ENCODE results near the gene NCKIPSD.
A peak's percentile ranks its signal among the peaks of the same experiment; 100 is the strongest.

The NCKIPSD gene

DNA sequence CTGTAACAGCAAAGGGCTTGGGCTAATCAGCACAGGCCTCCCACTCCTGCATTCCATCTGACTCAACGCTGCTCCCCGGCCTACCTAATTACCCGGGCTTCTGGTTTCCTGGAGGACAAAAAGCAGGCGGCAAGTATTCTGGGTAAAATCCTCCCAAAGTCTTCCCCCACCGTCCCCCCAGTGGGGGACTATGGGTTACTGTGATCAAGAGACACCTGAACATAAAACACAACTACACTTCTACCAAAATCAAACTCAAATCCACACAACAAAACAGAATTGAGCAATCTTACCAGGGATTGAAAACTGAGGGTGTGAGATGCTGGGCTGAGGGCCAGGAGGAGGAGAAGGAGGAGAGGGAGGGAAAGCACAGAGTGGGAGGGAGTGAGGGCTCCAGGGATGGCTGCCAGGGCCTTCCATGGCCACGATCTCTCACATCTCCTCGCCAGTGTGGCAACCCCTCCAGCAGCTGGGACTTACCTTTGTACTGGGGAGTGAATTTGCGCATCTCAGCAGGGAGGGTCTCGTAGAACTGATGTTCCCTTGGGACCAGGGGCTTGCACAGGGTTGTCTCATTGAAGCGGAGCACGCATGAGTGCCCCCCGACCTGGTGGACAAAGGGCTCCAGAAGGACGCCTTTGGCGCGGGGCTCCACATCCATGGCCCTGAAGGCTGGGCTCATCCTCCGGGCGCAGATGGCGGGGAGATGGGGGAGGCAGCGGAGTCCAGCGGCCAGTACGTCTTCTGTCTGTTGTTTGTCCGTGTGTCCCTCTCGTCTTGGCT lies 9.1 kb upstream of the NCKIPSD start (continued):
- TF ChIP-seq ZNF785 (tag by site-specific recombination; IDR thresholded peaks at IDR 0.05) (0 out of 2 replicates have a peak, but pooled peaks have one; percentile 35), ZFHX2 (tag by site-specific recombination; conservative IDR thresholded peaks at IDR 0.05) (peak; percentile 79), ZNF600 (tag by site-specific recombination; IDR thresholded peaks at IDR 0.05) (0 out of 2 replicates have a peak, but pooled peaks have one; percentile 38)
- TF ChIP-seq, protein P1, sequence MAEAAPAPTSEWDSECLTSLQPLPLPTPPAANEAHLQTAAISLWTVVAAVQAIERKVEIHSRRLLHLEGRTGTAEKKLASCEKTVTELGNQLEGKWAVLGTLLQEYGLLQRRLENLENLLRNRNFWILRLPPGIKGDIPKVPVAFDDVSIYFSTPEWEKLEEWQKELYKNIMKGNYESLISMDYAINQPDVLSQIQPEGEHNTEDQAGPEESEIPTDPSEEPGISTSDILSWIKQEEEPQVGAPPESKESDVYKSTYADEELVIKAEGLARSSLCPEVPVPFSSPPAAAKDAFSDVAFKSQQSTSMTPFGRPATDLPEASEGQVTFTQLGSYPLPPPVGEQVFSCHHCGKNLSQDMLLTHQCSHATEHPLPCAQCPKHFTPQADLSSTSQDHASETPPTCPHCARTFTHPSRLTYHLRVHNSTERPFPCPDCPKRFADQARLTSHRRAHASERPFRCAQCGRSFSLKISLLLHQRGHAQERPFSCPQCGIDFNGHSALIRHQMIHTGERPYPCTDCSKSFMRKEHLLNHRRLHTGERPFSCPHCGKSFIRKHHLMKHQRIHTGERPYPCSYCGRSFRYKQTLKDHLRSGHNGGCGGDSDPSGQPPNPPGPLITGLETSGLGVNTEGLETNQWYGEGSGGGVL (tag by site-specific recombination; IDR thresholded peaks at IDR 0.05) = peak; percentile 92
- TF ChIP-seq, protein P2, sequence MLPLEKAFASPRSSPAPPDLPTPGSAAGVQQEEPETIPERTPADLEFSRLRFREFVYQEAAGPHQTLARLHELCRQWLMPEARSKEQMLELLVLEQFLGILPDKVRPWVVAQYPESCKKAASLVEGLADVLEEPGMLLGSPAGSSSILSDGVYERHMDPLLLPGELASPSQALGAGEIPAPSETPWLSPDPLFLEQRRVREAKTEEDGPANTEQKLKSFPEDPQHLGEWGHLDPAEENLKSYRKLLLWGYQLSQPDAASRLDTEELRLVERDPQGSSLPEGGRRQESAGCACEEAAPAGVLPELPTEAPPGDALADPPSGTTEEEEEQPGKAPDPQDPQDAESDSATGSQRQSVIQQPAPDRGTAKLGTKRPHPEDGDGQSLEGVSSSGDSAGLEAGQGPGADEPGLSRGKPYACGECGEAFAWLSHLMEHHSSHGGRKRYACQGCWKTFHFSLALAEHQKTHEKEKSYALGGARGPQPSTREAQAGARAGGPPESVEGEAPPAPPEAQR (tag by site-specific recombination; IDR thresholded peaks at IDR 0.05) = no peak

DNA sequence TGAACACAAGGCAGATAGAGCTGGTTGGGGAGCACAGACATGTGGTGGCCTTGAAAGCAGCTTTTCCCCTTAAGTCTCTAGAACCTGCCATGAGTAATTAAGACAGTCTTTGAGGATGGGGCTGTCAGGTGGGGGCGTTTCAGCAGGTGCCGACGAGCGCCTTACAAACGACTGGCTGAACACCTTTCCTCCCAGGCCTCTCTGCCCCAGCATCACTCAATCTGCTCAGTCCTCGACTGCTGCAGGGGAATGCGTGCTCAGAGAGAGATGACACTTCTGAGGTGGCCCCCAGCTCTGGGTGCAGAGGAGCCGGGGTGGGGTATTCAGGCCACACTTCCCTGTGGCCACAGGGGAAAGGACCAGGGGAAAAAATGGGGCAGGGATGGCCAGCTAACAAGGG lies 8.1 kb upstream of the NCKIPSD start:
- no peak overlapping the region for H3K27ac ChIP-seq (ENCODE audit: extremely low read depth, low read depth, low read length)
- H3K9me3 ChIP-seq (ENCODE audit: control insufficient read depth, insufficient read depth, low read depth, low read length) = no peaks in the 10 kb centered on the region
- POLR2A ChIA-PET = no interaction called here
- H3K36me3 ChIP-seq (ENCODE audit: control insufficient read depth in 2 of 2, insufficient read depth in 1 of 2, low read length in 2 of 2) = peaks cover 40 to 83% of the 10 kb centered on the region in 2 experiments
- no peak overlapping the region for H3K4me3 ChIP-seq (ENCODE audit: low read depth, low read length)
- TF ChIP-seq SETDB1 (IDR thresholded peaks at IDR 0.05; ENCODE audit: insufficient read length, low read length) = no peak
- no peak for TF ChIP-seq ZNF658 (tag by site-specific recombination; IDR thresholded peaks at IDR 0.05)
- TF ChIP-seq, protein P3, sequence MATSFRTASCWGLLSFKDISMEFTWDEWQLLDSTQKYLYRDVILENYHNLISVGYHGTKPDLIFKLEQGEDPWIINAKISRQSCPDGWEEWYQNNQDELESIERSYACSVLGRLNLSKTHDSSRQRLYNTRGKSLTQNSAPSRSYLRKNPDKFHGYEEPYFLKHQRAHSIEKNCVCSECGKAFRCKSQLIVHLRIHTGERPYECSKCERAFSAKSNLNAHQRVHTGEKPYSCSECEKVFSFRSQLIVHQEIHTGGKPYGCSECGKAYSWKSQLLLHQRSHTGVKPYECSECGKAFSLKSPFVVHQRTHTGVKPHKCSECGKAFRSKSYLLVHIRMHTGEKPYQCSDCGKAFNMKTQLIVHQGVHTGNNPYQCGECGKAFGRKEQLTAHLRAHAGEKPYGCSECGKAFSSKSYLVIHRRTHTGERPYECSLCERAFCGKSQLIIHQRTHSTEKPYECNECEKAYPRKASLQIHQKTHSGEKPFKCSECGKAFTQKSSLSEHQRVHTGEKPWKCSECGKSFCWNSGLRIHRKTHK (tag by site-specific recombination; IDR thresholded peaks at IDR 0.05) = no peak
- TF ChIP-seq SALL2 (tag by site-specific recombination; IDR thresholded peaks at IDR 0.05; ENCODE audit: borderline replicate concordance) = no peak
- no peak for TF ChIP-seq ZNF354C (tag by site-specific recombination; IDR thresholded peaks at IDR 0.05; ENCODE audit: borderline replicate concordance, low read depth)
- TF ChIP-seq, protein P4, sequence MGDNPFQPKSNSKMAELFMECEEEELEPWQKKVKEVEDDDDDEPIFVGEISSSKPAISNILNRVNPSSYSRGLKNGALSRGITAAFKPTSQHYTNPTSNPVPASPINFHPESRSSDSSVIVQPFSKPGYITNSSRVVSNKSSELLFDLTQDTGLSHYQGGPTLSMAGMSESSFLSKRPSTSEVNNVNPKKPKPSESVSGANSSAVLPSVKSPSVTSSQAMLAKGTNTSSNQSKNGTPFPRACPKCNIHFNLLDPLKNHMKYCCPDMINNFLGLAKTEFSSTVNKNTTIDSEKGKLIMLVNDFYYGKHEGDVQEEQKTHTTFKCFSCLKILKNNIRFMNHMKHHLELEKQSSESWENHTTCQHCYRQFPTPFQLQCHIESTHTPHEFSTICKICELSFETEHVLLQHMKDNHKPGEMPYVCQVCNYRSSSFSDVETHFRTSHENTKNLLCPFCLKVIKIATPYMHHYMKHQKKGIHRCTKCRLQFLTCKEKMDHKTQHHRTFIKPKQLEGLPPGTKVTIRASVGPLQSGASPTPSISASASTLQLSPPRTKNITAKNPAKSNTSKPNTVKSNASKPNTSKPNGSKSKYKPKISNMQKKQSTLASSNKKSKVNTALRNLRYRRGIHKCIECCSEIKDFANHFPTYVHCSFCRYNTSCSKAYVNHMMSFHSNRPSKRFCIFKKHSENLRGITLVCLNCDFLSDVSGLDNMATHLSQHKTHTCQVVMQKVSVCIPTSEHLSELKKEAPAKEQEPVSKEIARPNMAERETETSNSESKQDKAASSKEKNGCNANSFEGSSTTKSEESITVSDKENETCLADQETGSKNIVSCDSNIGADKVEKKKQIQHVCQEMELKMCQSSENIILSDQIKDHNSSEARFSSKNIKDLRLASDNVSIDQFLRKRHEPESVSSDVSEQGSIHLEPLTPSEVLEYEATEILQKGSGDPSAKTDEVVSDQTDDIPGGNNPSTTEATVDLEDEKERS (tag by site-specific recombination; IDR thresholded peaks at IDR 0.05) = no peak
- TF ChIP-seq ZNF146 (tag by site-specific recombination; IDR thresholded peaks at IDR 0.05) = no peak
- no peak for TF ChIP-seq ZNF426 (tag by site-specific recombination; IDR thresholded peaks at IDR 0.05)
- TF ChIP-seq ZNF621 (tag by site-specific recombination; IDR thresholded peaks at IDR 0.05) = no peak
- no peak for TF ChIP-seq ZFP3 (tag by site-specific recombination; IDR thresholded peaks at IDR 0.05; ENCODE audit: low read depth)
- TF ChIP-seq ZNF214 (tag by site-specific recombination; IDR thresholded peaks at IDR 0.05; ENCODE audit: borderline replicate concordance) = no peak
- no peak for TF ChIP-seq ZNF248 (tag by site-specific recombination; IDR thresholded peaks at IDR 0.05)
- no peak for TF ChIP-seq IKZF3 (tag by site-specific recombination; IDR thresholded peaks at IDR 0.05)
- TF ChIP-seq ZNF785 (tag by site-specific recombination; IDR thresholded peaks at IDR 0.05) = no peak
- no peak for TF ChIP-seq ZNF664 (tag by site-specific recombination; IDR thresholded peaks at IDR 0.05)
- TF ChIP-seq, protein P5, sequence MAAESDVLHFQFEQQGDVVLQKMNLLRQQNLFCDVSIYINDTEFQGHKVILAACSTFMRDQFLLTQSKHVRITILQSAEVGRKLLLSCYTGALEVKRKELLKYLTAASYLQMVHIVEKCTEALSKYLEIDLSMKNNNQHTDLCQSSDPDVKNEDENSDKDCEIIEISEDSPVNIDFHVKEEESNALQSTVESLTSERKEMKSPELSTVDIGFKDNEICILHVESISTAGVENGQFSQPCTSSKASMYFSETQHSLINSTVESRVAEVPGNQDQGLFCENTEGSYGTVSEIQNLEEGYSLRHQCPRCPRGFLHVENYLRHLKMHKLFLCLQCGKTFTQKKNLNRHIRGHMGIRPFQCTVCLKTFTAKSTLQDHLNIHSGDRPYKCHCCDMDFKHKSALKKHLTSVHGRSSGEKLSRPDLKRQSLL (tag by site-specific recombination; IDR thresholded peaks at IDR 0.05) = no peak
- TF ChIP-seq ZNF501 (tag by site-specific recombination; IDR thresholded peaks at IDR 0.05) = no peak
- no peak for TF ChIP-seq ZNF223 (tag by site-specific recombination; IDR thresholded peaks at IDR 0.05)
- TF ChIP-seq ZFP37 (tag by site-specific recombination; IDR thresholded peaks at IDR 0.05) = no peak
- TF ChIP-seq ZBTB1 (tag by site-specific recombination; IDR thresholded peaks at IDR 0.05) = no peak
- CTCF ChIA-PET = interaction anchor here (1.0 kb wide), 1 partner anchor 154 kb away, joined by 3 read pairs; the partner anchor contains the start of gene PRKAR2A
- H3K4me1 ChIP-seq (ENCODE audit: control insufficient read depth, insufficient read depth, low read length) = peaks cover 5% of the 10 kb centered on the region

Data from HEK293 (cell line).